HepG2 (cell line): ENCODE measurements around the gene GMFB. TPM values are rescaled to one million over a fixed set of nuclear protein-coding genes. Genes with fewer than 3 reads are reported as not detected.

ENCODE experiments used
- BORCS8-MEF2B ChIP-seq: sonication (generic); formaldehyde crosslinking; IDR thresholded peaks from 2 replicates; pipeline ENCODE4 v1.8.0; 2022; ENCODE audit warnings: mild to moderate bottlenecking, missing genetic modification reagents
- POLR2AphosphoS5 ChIP-seq: IDR thresholded peaks from 2 replicates; pipeline ENCODE4 v1.6.1; 2012; ENCODE audit warnings: low read depth, low read length
- PRDM15 ChIP-seq: sonication (generic); formaldehyde crosslinking; IDR thresholded peaks from 2 replicates; pipeline ENCODE4 v1.4.0; 2020; ENCODE audit warnings: missing genetic modification reagents
- PTBP1 ChIP-seq: fragments of 200-400 bp; formaldehyde crosslinking; IDR thresholded peaks from 2 replicates; pipeline ENCODE4 v1.6.1; 2018; ENCODE audit warnings: low read length, low read depth; ENCODE audit not compliant: poor library complexity, severe bottlenecking
- SRY ChIP-seq: sonication (generic); formaldehyde crosslinking; IDR thresholded peaks from 2 replicates; pipeline ENCODE4 v1.8.0; 2022; ENCODE audit warnings: mild to moderate bottlenecking, missing genetic modification reagents
- THAP11 ChIP-seq: IDR thresholded peaks from 2 replicates; pipeline ENCODE4 v1.6.1; 2016; ENCODE audit warnings: missing biosample characterization, missing genetic modification reagents
- ZBTB40 ChIP-seq, 2 experiments: fragments of 450-650 bp in 1 of 2; sonication (generic) in 1 of 2; formaldehyde crosslinking in 1 of 2; IDR thresholded peaks; 2 replicates each; pipeline versions ENCODE4 v1.6.1 to v1.8.0; 2016 to 2022; ENCODE audit warnings: antibody characterized with exemption in 1 of 2, mild to moderate bottlenecking in 1 of 2, missing genetic modification reagents in 1 of 2
- ZNF589 ChIP-seq: sonication (generic); formaldehyde crosslinking; conservative IDR thresholded peaks from 2 replicates; pipeline ENCODE4 v1.8.0; 2022; ENCODE audit warnings: mild to moderate bottlenecking, moderate library complexity, missing genetic modification reagents
- ZNF761 ChIP-seq: sonication (generic); formaldehyde crosslinking; conservative IDR thresholded peaks from 2 replicates; pipeline ENCODE4 v1.4.0; 2020; ENCODE audit warnings: mild to moderate bottlenecking, missing genetic modification reagents
- ZNF781 ChIP-seq: sonication (generic); formaldehyde crosslinking; IDR thresholded peaks from 2 replicates; pipeline ENCODE4 v1.5.1; 2020; ENCODE audit warnings: borderline replicate concordance, mild to moderate bottlenecking, missing genetic modification reagents; ENCODE audit errors: not compliant biosample characterization
- ZZZ3 ChIP-seq: sonication (generic); formaldehyde crosslinking; IDR thresholded peaks from 2 replicates; pipeline ENCODE4 v1.4.0; 2020; ENCODE audit warnings: missing genetic modification reagents, mild to moderate bottlenecking, borderline replicate concordance
- polyA plus RNA-seq, 8 experiments: library from polyadenylated mRNA; depleted of rRNA in 3 of 8; stranded (reverse) in 7 of 8; unstranded in 1 of 8; fragments of >200 nt; fragmentation: Illumina TruSeq in 4 of 8; extraction: Trizol in 4 of 8; gene quantifications; 2 replicates each; pipeline versions ENCODE4 v1.2.1 to v1.2.3, GENCODE V29; 2011 to 2016; ENCODE audit warnings: low read depth in 4 of 8, missing spikeins in 1 of 8, mixed read lengths in 1 of 8; ENCODE audit not compliant: insufficient read depth in 1 of 8
- total RNA-seq, 5 experiments: library from RNA; depleted of rRNA; stranded (reverse); fragments of >200 nt; fragmentation: Illumina TruSeq; extraction: Trizol; gene quantifications; 2 replicates each; pipeline ENCODE4 v1.2.3, GENCODE V29; 2016; ENCODE audit warnings: low read depth in 1 of 5
- TF ChIP-seq, protein P1 (sequence below): IDR thresholded peaks from 2 replicates; pipeline ENCODE4 v1.6.1; 2012; ENCODE audit warnings: inconsistent platforms
- TF ChIP-seq, protein P2 (sequence below): sonication (generic); formaldehyde crosslinking; IDR thresholded peaks from 2 replicates; pipeline ENCODE4 v1.8.1; 2022; ENCODE audit warnings: mild to moderate bottlenecking, missing genetic modification reagents

GMFB gene
- total and polyA plus RNA-seq, 2 of the 13 experiments (the other 11 are each of a cell fraction or from before 2014, with no cell fraction given), result 17.3 to 68.2 TPM

- TF ChIP-seq ZBTB40 (IDR thresholded peaks at IDR 0.05), result no peak
- TF ChIP-seq ZBTB40 (CRISPR knock-in tag; IDR thresholded peaks at IDR 0.05), result peak; percentile 81; the same call in 1 of the 2 replicates
- peak; percentile 66 for TF ChIP-seq BORCS8-MEF2B (CRISPR knock-in tag)
- TF ChIP-seq PTBP1, result no peak
- peak; percentile 78 for TF ChIP-seq THAP11 (CRISPR knock-in tag)
- TF ChIP-seq ZNF761 (CRISPR knock-in tag), result peak; percentile 47; the same call in 1 of the 2 replicates
- peak; percentile 91 for TF ChIP-seq SRY
- TF ChIP-seq ZNF781 (CRISPR knock-in tag), result no peak
- TF ChIP-seq PRDM15, result no peak
- TF ChIP-seq POLR2AphosphoS5, result peak; percentile 77
- TF ChIP-seq ZNF589, result peak; percentile 75; the same call in 1 of the 2 replicates
- TF ChIP-seq, protein P1, sequence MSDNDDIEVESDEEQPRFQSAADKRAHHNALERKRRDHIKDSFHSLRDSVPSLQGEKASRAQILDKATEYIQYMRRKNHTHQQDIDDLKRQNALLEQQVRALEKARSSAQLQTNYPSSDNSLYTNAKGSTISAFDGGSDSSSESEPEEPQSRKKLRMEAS, result peak; percentile 77
- no peak for TF ChIP-seq ZZZ3
- TF ChIP-seq, protein P2, sequence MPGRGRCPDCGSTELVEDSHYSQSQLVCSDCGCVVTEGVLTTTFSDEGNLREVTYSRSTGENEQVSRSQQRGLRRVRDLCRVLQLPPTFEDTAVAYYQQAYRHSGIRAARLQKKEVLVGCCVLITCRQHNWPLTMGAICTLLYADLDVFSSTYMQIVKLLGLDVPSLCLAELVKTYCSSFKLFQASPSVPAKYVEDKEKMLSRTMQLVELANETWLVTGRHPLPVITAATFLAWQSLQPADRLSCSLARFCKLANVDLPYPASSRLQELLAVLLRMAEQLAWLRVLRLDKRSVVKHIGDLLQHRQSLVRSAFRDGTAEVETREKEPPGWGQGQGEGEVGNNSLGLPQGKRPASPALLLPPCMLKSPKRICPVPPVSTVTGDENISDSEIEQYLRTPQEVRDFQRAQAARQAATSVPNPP, result no peak
These were observed 47.6 kb downstream of the GMFB start, which contains the start of gene CNIH1 (continued) for GRCh38 chr14:54440873-54441868.
